MM.1S (cell line): ENCODE results near the gene GCNT1.

Experiments used
- DNase-seq: peaks from one replicate; pipeline ENCODE4 v3.0.0-alpha.2; 2015
- H2AFZ ChIP-seq: fragments of 300-600 bp; sonication (generic); 2 replicates; pipeline ENCODE4 v1.6.0; 2016; ENCODE audit warnings: antibody characterized with exemption, low read length
- H3F3A ChIP-seq: fragments of 300-600 bp; sonication (generic); 2 replicates; pipeline ENCODE4 v1.6.1; 2016; ENCODE audit warnings: mild to moderate bottlenecking, antibody characterized with exemption, low read length, moderate library complexity, mixed read lengths; ENCODE audit not compliant: insufficient read depth
- H3K27ac ChIP-seq: fragments of 300-600 bp; sonication (generic); 2 replicates; pipeline ENCODE4 v1.5.1; 2016; ENCODE audit warnings: mild to moderate bottlenecking, low read length
- H3K27me3 ChIP-seq: fragments of 300-600 bp; sonication (generic); replicated peaks from 2 replicates; pipeline ENCODE4 v1.6.0; 2016; ENCODE audit warnings: low read length; ENCODE audit not compliant: insufficient read depth
- H3K36me3 ChIP-seq: fragments of 300-600 bp; sonication (generic); replicated peaks from 2 replicates; pipeline ENCODE4 v1.6.1; 2016; ENCODE audit warnings: mild to moderate bottlenecking, low read length, mixed read lengths; ENCODE audit not compliant: insufficient read depth
- H3K4me1 ChIP-seq: fragments of 300-600 bp; sonication (generic); 2 replicates; pipeline ENCODE4 v1.6.1; 2016; ENCODE audit warnings: low read length, mixed read lengths
- H3K4me2 ChIP-seq: fragments of 300-600 bp; sonication (generic); 2 replicates; pipeline ENCODE4 v1.6.0; 2016; ENCODE audit warnings: low read depth, low read length
- H3K4me3 ChIP-seq: fragments of 300-600 bp; sonication (generic); 2 replicates; pipeline ENCODE4 v1.5.1; 2016; ENCODE audit warnings: low read length, mixed read lengths
- H3K79me2 ChIP-seq: fragments of 300-600 bp; sonication (generic); 2 replicates; pipeline ENCODE4 v1.6.1; 2016; ENCODE audit warnings: mixed run types, low read length, mixed read lengths
- H3K9ac ChIP-seq: fragments of 300-600 bp; sonication (generic); 2 replicates; pipeline ENCODE4 v1.6.1; 2016; ENCODE audit warnings: low read length, mixed read lengths
- H3K9me2 ChIP-seq: fragments of 300-600 bp; sonication (generic); replicated peaks from 2 replicates; pipeline ENCODE4 v1.6.1; 2016; ENCODE audit warnings: mild to moderate bottlenecking, low read length, mixed read lengths; ENCODE audit not compliant: insufficient read depth
- H3K9me3 ChIP-seq: fragments of 300-600 bp; sonication (generic); replicated peaks from 2 replicates; pipeline ENCODE4 v1.6.1; 2016; ENCODE audit warnings: mild to moderate bottlenecking, low read length, mixed read lengths; ENCODE audit not compliant: insufficient read depth
- H4K20me1 ChIP-seq: fragments of 300-600 bp; sonication (generic); 2 replicates; pipeline ENCODE4 v1.6.1; 2016; ENCODE audit warnings: mild to moderate bottlenecking, low read length, moderate library complexity, mixed read lengths; ENCODE audit not compliant: insufficient read depth
- CTCF ChIP-seq: fragments of 300-600 bp; sonication (generic); IDR thresholded peaks from 2 replicates; pipeline ENCODE4 v1.5.1; 2016; ENCODE audit warnings: antibody characterized with exemption, low read length, mixed read lengths
- EZH2 ChIP-seq: fragments of 300-600 bp; sonication (generic); optimal IDR thresholded peaks from 2 replicates; pipeline ENCODE3; 2017; ENCODE audit warnings: low read depth, mild to moderate bottlenecking, antibody characterized with exemption, low read length, mixed read lengths
- EZH2phosphoT487 ChIP-seq: fragments of 300-600 bp; sonication (generic); IDR thresholded peaks from 2 replicates; pipeline ENCODE4 v1.6.1; 2018; ENCODE audit warnings: antibody characterized with exemption, low read length

GCNT1 gene

GRCh38 chr9:76528056-76528455 lies 69.1 kb downstream of the GCNT1 start:
- Histone ChIP-seq H3K4me1 (no peaks in the 10 kb centered on the region), H3K36me3 (no peaks in the 10 kb centered on the region), H3F3A (no peaks in the 10 kb centered on the region), H3K9ac (no peak overlapping the region), H3K9me3 (no peaks in the 10 kb centered on the region), H3K9me2 (no peaks in the 10 kb centered on the region), H3K27ac (no peak overlapping the region), H3K79me2 (no peaks in the 10 kb centered on the region), H3K4me2 (no peak overlapping the region), H2AFZ (no peak overlapping the region), H4K20me1 (no peaks in the 10 kb centered on the region), H3K4me3 (no peak overlapping the region), H3K27me3 (no peaks in the 10 kb centered on the region)
- no peak for DNase-seq
- TF ChIP-seq EZH2 (no peak), CTCF (no peak), EZH2phosphoT487 (no peak)

GRCh38 chr9:76528642-76529190 lies 69.7 kb downstream of the GCNT1 start:
- Histone ChIP-seq H3F3A (no peaks in the 10 kb centered on the region), H2AFZ (no peak overlapping the region), H3K9me3 (no peaks in the 10 kb centered on the region), H3K79me2 (no peaks in the 10 kb centered on the region), H4K20me1 (no peaks in the 10 kb centered on the region), H3K36me3 (no peaks in the 10 kb centered on the region), H3K4me2 (no peak overlapping the region), H3K4me1 (no peaks in the 10 kb centered on the region), H3K9ac (no peak overlapping the region), H3K27ac (no peak overlapping the region), H3K9me2 (no peaks in the 10 kb centered on the region), H3K27me3 (no peaks in the 10 kb centered on the region), H3K4me3 (no peak overlapping the region)
- no peak for TF ChIP-seq EZH2phosphoT487
- TF ChIP-seq CTCF = no peak
- no peak for TF ChIP-seq EZH2
- DNase-seq = no peak

GRCh38 chr9:76529653-76530052 lies 70.7 kb downstream of the GCNT1 start:
- TF ChIP-seq EZH2 = no peak
- no peak for TF ChIP-seq CTCF
- TF ChIP-seq EZH2phosphoT487 = no peak
- Histone ChIP-seq H3K4me1 (no peaks in the 10 kb centered on the region), H3K27ac (no peak overlapping the region), H3K9me2 (no peaks in the 10 kb centered on the region), H3K36me3 (no peaks in the 10 kb centered on the region), H3K4me2 (no peak overlapping the region), H3K79me2 (no peaks in the 10 kb centered on the region), H3K4me3 (no peak overlapping the region), H3K9me3 (no peaks in the 10 kb centered on the region), H4K20me1 (no peaks in the 10 kb centered on the region), H3F3A (no peaks in the 10 kb centered on the region), H2AFZ (no peak overlapping the region), H3K9ac (no peak overlapping the region), H3K27me3 (no peaks in the 10 kb centered on the region)
- DNase-seq = no peak
